ENCODE data around the gene ATP23. TPM values are rescaled to one million over a fixed set of nuclear protein-coding genes. Genes with fewer than 3 reads are reported as not detected.

Gene ATP23
- total and polyA plus RNA-seq, 4 donors: 8.9 to 13.7 (median 9.4) TPM

GRCh38 chr12:57936513-57936883 is 4.9 kb upstream of the ATP23 start:
- DNase-seq (ENCODE audit: low read depth in 4 of 6, low spot score in 6 of 6): no peak
- H3K27me3 ChIP-seq (ENCODE audit: control insufficient read depth, insufficient read depth, low read length): no peaks in the 10 kb centered on the region
- 63% methylated on average over 3 of the region's 3 CpGs for WGBS (ENCODE audit: insufficient coverage)
- no peaks in the 10 kb centered on the region for H3K9me3 ChIP-seq (ENCODE audit: control insufficient read depth, insufficient read depth, low read length)
- H3K36me3 ChIP-seq (ENCODE audit: control insufficient read depth, insufficient read depth, low read length): no peaks in the 10 kb centered on the region
- peak overlapping the region; percentile 72 for H3K4me3 ChIP-seq (ENCODE audit: low read depth, low read length)
- peak overlapping the region; percentile 72 for H3K27ac ChIP-seq (ENCODE audit: low read depth, low read length)
- H3K4me1 ChIP-seq (ENCODE audit: control insufficient read depth, insufficient read depth, low read length): peaks cover 8% of the 10 kb centered on the region

GRCh38 chr12:57939291-57939690 is 2.1 kb upstream of the ATP23 start:
- no CpG with 5 or more reads among the region's 3 CpGs for WGBS (ENCODE audit: insufficient coverage)
- no peaks in the 10 kb centered on the region for H3K9me3 ChIP-seq (ENCODE audit: control insufficient read depth, insufficient read depth, low read length)
- H3K27ac ChIP-seq (ENCODE audit: low read depth, low read length): no peak overlapping the region
- peaks cover 14% of the 10 kb centered on the region for H3K4me1 ChIP-seq (ENCODE audit: control insufficient read depth, insufficient read depth, low read length)
- DNase-seq (ENCODE audit: low read depth in 4 of 6, low spot score in 6 of 6): no peak
- no peaks in the 10 kb centered on the region for H3K36me3 ChIP-seq (ENCODE audit: control insufficient read depth, insufficient read depth, low read length)
- no peaks in the 10 kb centered on the region for H3K27me3 ChIP-seq (ENCODE audit: control insufficient read depth, insufficient read depth, low read length)
- H3K4me3 ChIP-seq (ENCODE audit: low read depth, low read length): no peak overlapping the region

GRCh38 chr12:57940052-57940914 is 1.1 kb upstream of the ATP23 start:
- 67% methylated on average over 2 of the region's 2 CpGs for WGBS (ENCODE audit: insufficient coverage)
- H3K27ac ChIP-seq (ENCODE audit: low read depth, low read length): peak overlapping the region; percentile 86
- no peaks in the 10 kb centered on the region for H3K9me3 ChIP-seq (ENCODE audit: control insufficient read depth, insufficient read depth, low read length)

GRCh38 chr12:57940915-57941164 is 527 bp upstream of the ATP23 start:
- 8% methylated on average over 4 of the region's 4 CpGs for WGBS (ENCODE audit: insufficient coverage)
- H3K9me3 ChIP-seq (ENCODE audit: control insufficient read depth, insufficient read depth, low read length): no peaks in the 10 kb centered on the region

More at GRCh38 chr12:57940052-57940914, 1.1 kb upstream of the ATP23 start:
- no peaks in the 10 kb centered on the region for H3K36me3 ChIP-seq (ENCODE audit: control insufficient read depth, insufficient read depth, low read length)
- H3K27me3 ChIP-seq (ENCODE audit: control insufficient read depth, insufficient read depth, low read length): no peaks in the 10 kb centered on the region
- H3K4me3 ChIP-seq (ENCODE audit: low read depth, low read length): peak overlapping the region; percentile 86
- peak in 1 of 6 donors; percentile 4 for DNase-seq (ENCODE audit: low read depth in 4 of 6, low spot score in 6 of 6)
- peaks cover 14% of the 10 kb centered on the region for H3K4me1 ChIP-seq (ENCODE audit: control insufficient read depth, insufficient read depth, low read length)

GRCh38 chr12:57943438-57944080 is 2.2 kb downstream of the ATP23 start:
- Histone ChIP-seq H3K27ac (ENCODE audit: low read depth, low read length) (no peak overlapping the region), H3K9me3 (ENCODE audit: control insufficient read depth, insufficient read depth, low read length) (no peaks in the 10 kb centered on the region), H3K4me3 (ENCODE audit: low read depth, low read length) (no peak overlapping the region), H3K4me1 (ENCODE audit: control insufficient read depth, insufficient read depth, low read length) (peaks cover 14% of the 10 kb centered on the region), H3K36me3 (ENCODE audit: control insufficient read depth, insufficient read depth, low read length) (peaks cover 2% of the 10 kb centered on the region), H3K27me3 (ENCODE audit: control insufficient read depth, insufficient read depth, low read length) (no peaks in the 10 kb centered on the region)
- 100% methylated on average over 1 of the region's 2 CpGs for WGBS (ENCODE audit: insufficient coverage)
- DNase-seq (ENCODE audit: low read depth in 4 of 6, low spot score in 6 of 6): no peak

More at GRCh38 chr12:57940915-57941164, 527 bp upstream of the ATP23 start:
- peaks cover under 1% of the 10 kb centered on the region for H3K36me3 ChIP-seq (ENCODE audit: control insufficient read depth, insufficient read depth, low read length)
- DNase-seq (ENCODE audit: low read depth in 4 of 6, low spot score in 6 of 6): no peak
- H3K4me1 ChIP-seq (ENCODE audit: control insufficient read depth, insufficient read depth, low read length): peaks cover 14% of the 10 kb centered on the region
- no peaks in the 10 kb centered on the region for H3K27me3 ChIP-seq (ENCODE audit: control insufficient read depth, insufficient read depth, low read length)
- H3K4me3 ChIP-seq (ENCODE audit: low read depth, low read length): peak overlapping the region; percentile 86
- peak overlapping the region; percentile 86 for H3K27ac ChIP-seq (ENCODE audit: low read depth, low read length)

- WGBS (ENCODE audit: insufficient coverage): 85% methylated on average over 4 of the region's 4 CpGs
- no peak for DNase-seq (ENCODE audit: low read depth in 4 of 6, low spot score in 6 of 6)
- Histone ChIP-seq H3K27ac (ENCODE audit: low read depth, low read length) (no peak overlapping the region), H3K4me3 (ENCODE audit: low read depth, low read length) (no peak overlapping the region), H3K4me1 (ENCODE audit: control insufficient read depth, insufficient read depth, low read length) (peaks cover 14% of the 10 kb centered on the region), H3K9me3 (ENCODE audit: control insufficient read depth, insufficient read depth, low read length) (no peaks in the 10 kb centered on the region), H3K36me3 (ENCODE audit: control insufficient read depth, insufficient read depth, low read length) (peaks cover 2% of the 10 kb centered on the region), H3K27me3 (ENCODE audit: control insufficient read depth, insufficient read depth, low read length) (no peaks in the 10 kb centered on the region)
Observed at GRCh38 chr12:57944313-57945023, 3.1 kb downstream of the ATP23 start.

- Histone ChIP-seq H3K27ac (ENCODE audit: low read depth, low read length) (no peak overlapping the region), H3K4me1 (ENCODE audit: control insufficient read depth, insufficient read depth, low read length) (no peaks in the 10 kb centered on the region), H3K9me3 (ENCODE audit: control insufficient read depth, insufficient read depth, low read length) (no peaks in the 10 kb centered on the region), H3K4me3 (ENCODE audit: low read depth, low read length) (no peak overlapping the region), H3K27me3 (ENCODE audit: control insufficient read depth, insufficient read depth, low read length) (no peaks in the 10 kb centered on the region), H3K36me3 (ENCODE audit: control insufficient read depth, insufficient read depth, low read length) (peaks cover 9% of the 10 kb centered on the region)
- 95% methylated on average over 2 of the region's 2 CpGs for WGBS (ENCODE audit: insufficient coverage)
- DNase-seq (ENCODE audit: low read depth in 4 of 6, low spot score in 6 of 6): no peak
Observed at GRCh38 chr12:57952766-57953165, 11.4 kb downstream of the ATP23 start.

- H3K36me3 ChIP-seq (ENCODE audit: control insufficient read depth, insufficient read depth, low read length): peaks cover 15% of the 10 kb centered on the region
- no peak for DNase-seq (ENCODE audit: low read depth in 4 of 6, low spot score in 6 of 6)
- no CpG with 5 or more reads among the region's 1 CpG for WGBS (ENCODE audit: insufficient coverage)
- H3K4me1 ChIP-seq (ENCODE audit: control insufficient read depth, insufficient read depth, low read length): no peaks in the 10 kb centered on the region
- H3K4me3 ChIP-seq (ENCODE audit: low read depth, low read length): no peak overlapping the region
- no peaks in the 10 kb centered on the region for H3K27me3 ChIP-seq (ENCODE audit: control insufficient read depth, insufficient read depth, low read length)
- H3K9me3 ChIP-seq (ENCODE audit: control insufficient read depth, insufficient read depth, low read length): no peaks in the 10 kb centered on the region
- H3K27ac ChIP-seq (ENCODE audit: low read depth, low read length): no peak overlapping the region
Observed at GRCh38 chr12:57954768-57955167, 13.4 kb downstream of the ATP23 start.

GRCh38 chr12:57958061-57958657 is 16.8 kb downstream of the ATP23 start:
- 97% methylated on average over 4 of the region's 6 CpGs for WGBS (ENCODE audit: insufficient coverage)
- DNase-seq (ENCODE audit: low read depth in 4 of 6, low spot score in 6 of 6): no peak
- Histone ChIP-seq H3K27ac (ENCODE audit: low read depth, low read length) (no peak overlapping the region), H3K4me1 (ENCODE audit: control insufficient read depth, insufficient read depth, low read length) (no peaks in the 10 kb centered on the region), H3K9me3 (ENCODE audit: control insufficient read depth, insufficient read depth, low read length) (no peaks in the 10 kb centered on the region), H3K4me3 (ENCODE audit: low read depth, low read length) (no peak overlapping the region), H3K36me3 (ENCODE audit: control insufficient read depth, insufficient read depth, low read length) (peaks cover 15% of the 10 kb centered on the region), H3K27me3 (ENCODE audit: control insufficient read depth, insufficient read depth, low read length) (no peaks in the 10 kb centered on the region)

Measured in spinal cord (tissue), 10 donors.